Mucosa of gallbladder (tissue), 1 donor: ENCODE data around the gene CACNA1I. TPM values are rescaled to one million over a fixed set of nuclear protein-coding genes. Genes with fewer than 3 reads are reported as not detected.
A peak's percentile ranks its signal among the peaks of the same experiment; 100 is the strongest.

Experiments
- DNase-seq: peaks from one replicate; pipeline ENCODE4 v3.0.0-alpha.2; 2020; ENCODE audit warnings: low spot score
- total RNA-seq: library from RNA; stranded (reverse); gene quantifications from one replicate; pipeline ENCODE4 v1.2.1, GENCODE V29; 2021
- donor health status: DM: no; HTN: no; CAD: no.

CACNA1I gene
- total RNA-seq, 1 donor from 2014 or later: 0.43 TPM

DNA sequence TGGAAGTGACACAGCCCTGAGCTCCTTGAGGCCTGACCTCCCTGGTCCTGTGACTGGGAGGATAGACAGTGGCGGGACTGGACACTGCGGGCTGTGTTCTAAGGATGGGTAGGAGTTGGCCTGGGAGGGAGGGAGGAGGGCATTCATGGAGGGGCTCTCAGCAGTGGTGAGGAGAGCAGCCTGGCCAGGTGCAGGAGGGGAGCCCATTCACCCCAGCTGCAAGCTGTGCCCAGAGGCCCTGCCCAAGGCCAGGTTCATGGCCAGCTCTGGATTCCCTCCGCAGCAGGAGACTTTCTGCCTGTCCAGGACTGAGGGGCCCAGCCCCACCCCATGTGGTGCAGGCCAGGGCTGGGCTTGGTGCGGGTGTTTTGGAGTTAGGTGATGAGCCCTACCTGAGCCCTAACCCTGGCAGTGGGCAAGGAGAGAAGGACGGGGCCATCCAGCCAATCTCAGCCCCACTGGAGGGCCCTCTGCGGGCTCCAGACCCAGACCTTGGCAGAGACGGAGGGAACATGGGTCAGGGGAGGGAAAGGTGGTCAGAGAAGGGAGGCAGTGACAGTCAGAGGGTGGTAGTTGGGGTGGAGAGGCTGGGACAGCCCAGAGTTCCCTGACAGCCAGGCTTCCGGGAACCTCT, 26.8 kb downstream of the CACNA1I start:
- no peak for DNase-seq

GRCh38 chr22:39598017-39598965, 27.7 kb downstream of the CACNA1I start:
- peak; percentile 65 for DNase-seq

- no peak for DNase-seq
Observed at GRCh38 chr22:39600491-39601179, 30.1 kb downstream of the CACNA1I start.

GRCh38 chr22:39601180-39601535, 30.6 kb downstream of the CACNA1I start:
- DNase-seq: no peak

DNA sequence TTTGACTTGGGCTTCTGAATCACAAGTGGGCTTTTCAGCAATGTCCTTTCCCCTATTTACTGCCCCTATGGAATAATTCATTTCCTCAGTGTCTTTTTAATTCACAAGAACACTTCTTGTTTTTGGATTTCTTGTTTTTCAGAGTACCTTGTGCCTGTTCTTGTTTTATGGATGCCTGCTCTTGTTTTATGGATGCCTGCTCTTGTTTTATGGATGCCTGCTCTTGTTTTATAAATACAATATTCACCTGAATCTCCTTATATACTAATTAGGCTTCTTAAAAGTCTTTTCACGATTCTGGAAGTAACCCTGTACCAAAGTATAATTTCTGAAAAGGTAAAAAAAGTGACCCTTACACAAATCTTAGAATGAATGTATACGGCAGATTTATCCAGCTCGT, 32.8 kb downstream of the CACNA1I start:
- DNase-seq: no peak

- DNase-seq: no peak
Observed at GRCh38 chr22:39610246-39610645, 39.7 kb downstream of the CACNA1I start.

- no peak for DNase-seq
Observed at GRCh38 chr22:39610766-39611165, 40.2 kb downstream of the CACNA1I start.

DNA sequence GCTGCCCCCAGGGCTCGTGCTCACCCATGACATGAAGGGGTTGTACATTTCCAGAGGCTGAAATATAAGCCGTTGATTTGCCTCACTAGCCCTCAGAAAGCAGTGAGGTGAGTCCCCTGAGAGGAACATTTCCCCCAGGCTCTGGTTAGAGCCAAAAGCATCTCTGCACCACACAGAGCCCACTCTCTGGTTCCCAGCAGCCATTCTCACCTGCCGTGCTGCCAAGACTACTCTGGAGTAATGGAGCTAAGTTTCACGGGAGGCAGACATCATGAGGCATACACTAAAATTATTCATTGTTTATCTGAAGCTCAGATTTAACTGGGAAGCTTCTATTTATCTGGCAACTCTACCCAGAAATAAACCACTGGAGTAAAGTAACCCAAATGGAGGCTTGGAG, 40.8 kb downstream of the CACNA1I start:
- no peak for DNase-seq

- no peak for DNase-seq
Observed at GRCh38 chr22:39612811-39613548, 42.4 kb downstream of the CACNA1I start.

GRCh38 chr22:39613549-39613921, 43.0 kb downstream of the CACNA1I start:
- DNase-seq: no peak

DNA sequence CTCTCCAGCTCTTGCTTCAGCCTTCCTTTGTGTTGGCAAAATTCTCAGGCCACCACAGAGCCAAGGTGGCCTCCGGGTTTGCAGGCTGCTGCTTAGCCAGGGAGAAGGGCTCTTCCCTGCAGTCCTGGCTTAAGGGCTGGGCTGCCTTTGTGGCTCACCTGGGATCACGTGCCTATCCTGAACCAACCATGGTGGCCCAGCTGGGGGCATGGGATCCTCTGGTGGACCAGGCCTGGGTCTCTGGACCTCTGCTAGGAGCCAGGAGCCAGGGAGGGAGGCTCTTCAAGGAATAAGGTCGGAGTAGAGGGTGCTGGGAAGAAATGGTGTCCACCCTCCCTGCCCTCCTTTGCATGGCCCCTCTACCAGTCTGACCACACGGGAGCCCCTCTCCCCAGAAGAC, 43.9 kb downstream of the CACNA1I start:
- no peak for DNase-seq

- no peak for DNase-seq
Observed at GRCh38 chr22:39616051-39616450, 45.5 kb downstream of the CACNA1I start.

DNA sequence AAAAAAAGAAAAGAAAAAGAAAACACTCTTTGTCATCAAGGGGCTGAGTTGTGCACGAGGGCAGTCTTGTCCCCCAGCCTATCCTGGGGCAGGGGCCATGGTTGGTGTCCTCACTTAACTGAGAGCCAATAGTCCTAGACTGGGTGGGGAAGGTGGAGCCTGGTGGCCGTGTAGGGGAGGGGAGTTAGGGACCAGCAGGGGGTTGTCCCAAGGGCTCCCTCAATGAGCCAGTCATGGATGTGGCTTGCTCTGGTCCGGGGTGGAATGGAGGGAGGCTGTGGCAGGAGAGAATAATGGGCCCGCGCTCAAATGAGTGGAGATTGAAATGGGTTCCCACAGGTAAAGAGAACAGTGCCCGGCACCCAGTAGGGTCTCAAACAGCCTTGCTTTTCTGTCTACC, 46.2 kb downstream of the CACNA1I start:
- DNase-seq: no peak

DNA sequence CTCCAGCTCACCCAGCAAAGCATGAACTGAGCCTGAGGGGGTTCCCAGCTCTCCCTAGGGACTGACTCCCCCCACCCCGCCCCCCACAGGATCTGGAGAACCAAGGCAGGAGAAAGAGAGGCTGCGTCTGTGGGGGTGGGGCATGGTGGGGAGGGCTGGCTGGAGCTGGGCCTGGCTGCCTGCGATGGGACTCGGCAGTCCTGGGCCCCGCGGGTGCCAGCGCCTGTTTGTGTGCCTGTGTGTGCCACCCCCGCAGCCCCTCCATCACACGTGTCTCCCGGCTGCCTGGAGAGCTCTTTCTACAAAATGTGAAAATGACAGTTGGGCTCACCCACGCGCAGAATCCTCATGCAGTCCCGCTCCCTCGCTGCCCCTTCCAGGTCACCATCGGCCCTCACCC, 46.8 kb downstream of the CACNA1I start:
- no peak for DNase-seq

- no peak for DNase-seq
Observed at GRCh38 chr22:39617970-39618757, 47.6 kb downstream of the CACNA1I start.

GRCh38 chr22:39618996-39619530, 48.5 kb downstream of the CACNA1I start:
- no peak for DNase-seq

GRCh38 chr22:39620924-39621690, 50.6 kb downstream of the CACNA1I start:
- no peak for DNase-seq

DNA sequence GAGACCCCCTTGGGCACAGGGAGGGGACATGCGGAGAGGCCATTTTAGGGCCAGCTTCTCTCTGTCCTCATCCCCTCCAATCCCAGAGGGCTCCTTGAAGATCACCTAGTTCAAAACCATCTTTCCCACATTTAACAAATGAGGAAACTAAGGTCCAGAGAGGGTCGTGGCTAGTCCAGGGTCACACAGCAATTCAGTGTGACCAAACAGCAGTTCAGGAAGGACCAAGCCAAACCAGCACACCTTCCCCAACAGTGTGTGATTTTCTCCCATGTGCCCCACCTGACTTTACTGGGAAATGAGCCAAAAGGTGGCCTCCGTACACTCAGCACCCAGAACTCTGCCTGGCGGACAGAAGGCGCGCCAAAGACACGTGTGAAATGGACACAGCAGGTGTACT, 51.3 kb downstream of the CACNA1I start:
- DNase-seq: no peak

GRCh38 chr22:39622881-39623367, 52.4 kb downstream of the CACNA1I start:
- peak; percentile 52 for DNase-seq
